GM23338 (cell line): ENCODE measurements around the gene MRAP.

ENCODE experiments used
- CTCF ChIP-seq, 2 experiments: fragments of 200-600 bp in 1 of 2; sonication (generic) in 1 of 2; conservative IDR thresholded peaks; 2 replicates each; pipeline versions ENCODE4 v1.5.1 to v1.6.1; 2016 to 2017; ENCODE audit warnings: antibody characterized with exemption in 2 of 2, low read depth in 2 of 2, mild to moderate bottlenecking in 2 of 2, moderate library complexity in 1 of 2
- ETS1 ChIP-seq: IDR thresholded peaks from 2 replicates; pipeline ENCODE4 v1.6.1; 2016; ENCODE audit warnings: antibody characterized with exemption
- EZH2 ChIP-seq: fragments of 200-600 bp; sonication (generic); IDR thresholded peaks from one replicate; pipeline ENCODE4 v1.8.0; 2017; ENCODE audit warnings: antibody characterized with exemption, mild to moderate bottlenecking, low read depth; ENCODE audit not compliant: unreplicated experiment
- EZH2phosphoT487 ChIP-seq: fragments of 200-600 bp; sonication (generic); IDR thresholded peaks from one replicate; pipeline ENCODE4 v1.8.1; 2018; ENCODE audit warnings: antibody characterized with exemption; ENCODE audit not compliant: unreplicated experiment
- JUNB ChIP-seq: IDR thresholded peaks from one replicate; pipeline ENCODE4 v1.6.1; 2016; ENCODE audit warnings: antibody characterized with exemption; ENCODE audit not compliant: unreplicated experiment
- POLR2AphosphoS5 ChIP-seq: IDR thresholded peaks from 2 replicates; pipeline ENCODE4 v1.6.1; 2016; ENCODE audit warnings: antibody characterized with exemption, low read depth
- REST ChIP-seq: IDR thresholded peaks from one replicate; pipeline ENCODE4 v1.6.1; 2018; ENCODE audit warnings: antibody characterized with exemption; ENCODE audit not compliant: unreplicated experiment
- ZNF114 ChIP-seq: fragments of 250-450 bp; sonication (Bioruptor Pico); IDR thresholded peaks from 2 replicates; pipeline ENCODE4 v1.5.0; 2020; ENCODE audit warnings: mild to moderate bottlenecking, moderate library complexity

- TF ChIP-seq CTCF (conservative IDR thresholded peaks at IDR 0.05; ENCODE audit: low read depth in 2 of 2): no peak
- TF ChIP-seq POLR2AphosphoS5: no peak
- TF ChIP-seq REST: no peak
- TF ChIP-seq JUNB: no peak
- TF ChIP-seq EZH2: no peak
- TF ChIP-seq ZNF114 (CRISPR knock-in tag): no peak
- TF ChIP-seq ETS1: no peak
- no peak for TF ChIP-seq EZH2phosphoT487
Observed at GRCh38 chr21:32349333-32349944, 50.8 kb downstream of the MRAP start.
